ENCODE results near the gene TRIM41.

GRCh38 chr5:181215997-181216989 is 6.8 kb upstream of the TRIM41 start:
- TF ChIP-seq POLR2A (IDR thresholded peaks at IDR 0.05) (no peak), CTCF (IDR thresholded peaks at IDR 0.05) (no peak)

All from adrenal gland (tissue), 5 donors.